Measurements from ENCODE around the gene ARID1B.

DNA sequence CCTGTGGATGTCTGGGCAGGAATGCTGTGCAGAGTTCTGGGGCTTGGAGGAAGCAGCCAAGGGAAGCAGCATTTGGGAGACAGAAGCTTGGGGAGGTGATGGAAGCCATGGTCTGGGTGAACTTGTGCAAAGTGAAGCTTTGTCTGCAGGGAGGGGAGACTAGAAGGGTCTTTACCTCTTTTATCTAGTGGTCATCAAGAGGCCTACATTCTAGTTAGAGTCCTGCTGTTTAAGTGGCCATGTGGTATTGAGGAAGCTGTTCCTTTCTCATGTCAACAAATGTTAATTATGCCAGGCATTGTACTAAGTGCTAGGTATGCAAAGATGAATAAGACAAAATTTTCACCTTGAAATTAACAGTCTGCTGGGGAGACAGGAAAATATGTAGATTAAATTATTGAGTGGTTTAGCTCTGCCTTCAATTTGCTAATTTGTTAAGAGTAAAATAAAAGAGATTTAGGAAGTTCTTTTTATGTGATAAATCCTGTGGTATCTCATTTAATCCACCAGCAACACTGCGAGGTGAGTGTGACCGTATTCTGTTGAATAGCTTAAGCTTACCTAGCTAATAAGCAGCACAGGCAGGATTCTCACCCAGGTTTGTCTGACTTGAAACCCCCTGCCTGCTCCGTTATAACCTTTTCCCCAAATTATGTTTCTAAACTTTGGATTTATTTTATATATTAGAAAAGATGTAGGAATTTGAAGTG lies 43.1 kb downstream of the ARID1B start:
- TF ChIP-seq, protein P1, sequence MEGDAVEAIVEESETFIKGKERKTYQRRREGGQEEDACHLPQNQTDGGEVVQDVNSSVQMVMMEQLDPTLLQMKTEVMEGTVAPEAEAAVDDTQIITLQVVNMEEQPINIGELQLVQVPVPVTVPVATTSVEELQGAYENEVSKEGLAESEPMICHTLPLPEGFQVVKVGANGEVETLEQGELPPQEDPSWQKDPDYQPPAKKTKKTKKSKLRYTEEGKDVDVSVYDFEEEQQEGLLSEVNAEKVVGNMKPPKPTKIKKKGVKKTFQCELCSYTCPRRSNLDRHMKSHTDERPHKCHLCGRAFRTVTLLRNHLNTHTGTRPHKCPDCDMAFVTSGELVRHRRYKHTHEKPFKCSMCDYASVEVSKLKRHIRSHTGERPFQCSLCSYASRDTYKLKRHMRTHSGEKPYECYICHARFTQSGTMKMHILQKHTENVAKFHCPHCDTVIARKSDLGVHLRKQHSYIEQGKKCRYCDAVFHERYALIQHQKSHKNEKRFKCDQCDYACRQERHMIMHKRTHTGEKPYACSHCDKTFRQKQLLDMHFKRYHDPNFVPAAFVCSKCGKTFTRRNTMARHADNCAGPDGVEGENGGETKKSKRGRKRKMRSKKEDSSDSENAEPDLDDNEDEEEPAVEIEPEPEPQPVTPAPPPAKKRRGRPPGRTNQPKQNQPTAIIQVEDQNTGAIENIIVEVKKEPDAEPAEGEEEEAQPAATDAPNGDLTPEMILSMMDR (IDR thresholded peaks at IDR 0.05; ENCODE audit: low read depth, low read length, missing input control): no peak
- no peak for TF ChIP-seq NR2F2 (IDR thresholded peaks at IDR 0.05)
- no peak for TF ChIP-seq TAF1 (conservative IDR thresholded peaks at IDR 0.05)
- TF ChIP-seq GABPA (IDR thresholded peaks at IDR 0.05 in 1 of 2, conservative IDR thresholded peaks at IDR 0.05 in 1 of 2): no peak
- TF ChIP-seq RXRA (IDR thresholded peaks at IDR 0.05): no peak
- TF ChIP-seq, protein P2, sequence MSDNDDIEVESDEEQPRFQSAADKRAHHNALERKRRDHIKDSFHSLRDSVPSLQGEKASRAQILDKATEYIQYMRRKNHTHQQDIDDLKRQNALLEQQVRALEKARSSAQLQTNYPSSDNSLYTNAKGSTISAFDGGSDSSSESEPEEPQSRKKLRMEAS (IDR thresholded peaks at IDR 0.05): no peak
- no peak for TF ChIP-seq YY1 (IDR thresholded peaks at IDR 0.05)
- TF ChIP-seq RAD21 (IDR thresholded peaks at IDR 0.05): no peak
- TF ChIP-seq, protein P3, sequence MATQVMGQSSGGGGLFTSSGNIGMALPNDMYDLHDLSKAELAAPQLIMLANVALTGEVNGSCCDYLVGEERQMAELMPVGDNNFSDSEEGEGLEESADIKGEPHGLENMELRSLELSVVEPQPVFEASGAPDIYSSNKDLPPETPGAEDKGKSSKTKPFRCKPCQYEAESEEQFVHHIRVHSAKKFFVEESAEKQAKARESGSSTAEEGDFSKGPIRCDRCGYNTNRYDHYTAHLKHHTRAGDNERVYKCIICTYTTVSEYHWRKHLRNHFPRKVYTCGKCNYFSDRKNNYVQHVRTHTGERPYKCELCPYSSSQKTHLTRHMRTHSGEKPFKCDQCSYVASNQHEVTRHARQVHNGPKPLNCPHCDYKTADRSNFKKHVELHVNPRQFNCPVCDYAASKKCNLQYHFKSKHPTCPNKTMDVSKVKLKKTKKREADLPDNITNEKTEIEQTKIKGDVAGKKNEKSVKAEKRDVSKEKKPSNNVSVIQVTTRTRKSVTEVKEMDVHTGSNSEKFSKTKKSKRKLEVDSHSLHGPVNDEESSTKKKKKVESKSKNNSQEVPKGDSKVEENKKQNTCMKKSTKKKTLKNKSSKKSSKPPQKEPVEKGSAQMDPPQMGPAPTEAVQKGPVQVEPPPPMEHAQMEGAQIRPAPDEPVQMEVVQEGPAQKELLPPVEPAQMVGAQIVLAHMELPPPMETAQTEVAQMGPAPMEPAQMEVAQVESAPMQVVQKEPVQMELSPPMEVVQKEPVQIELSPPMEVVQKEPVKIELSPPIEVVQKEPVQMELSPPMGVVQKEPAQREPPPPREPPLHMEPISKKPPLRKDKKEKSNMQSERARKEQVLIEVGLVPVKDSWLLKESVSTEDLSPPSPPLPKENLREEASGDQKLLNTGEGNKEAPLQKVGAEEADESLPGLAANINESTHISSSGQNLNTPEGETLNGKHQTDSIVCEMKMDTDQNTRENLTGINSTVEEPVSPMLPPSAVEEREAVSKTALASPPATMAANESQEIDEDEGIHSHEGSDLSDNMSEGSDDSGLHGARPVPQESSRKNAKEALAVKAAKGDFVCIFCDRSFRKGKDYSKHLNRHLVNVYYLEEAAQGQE (IDR thresholded peaks at IDR 0.05): no peak
- TF ChIP-seq JUND (IDR thresholded peaks at IDR 0.05): no peak
- TF ChIP-seq HNF4G (IDR thresholded peaks at IDR 0.05): no peak

Data from liver (tissue), 3 donors.